ENCODE results near the gene SCAF4. TPM values are rescaled to one million over a fixed set of nuclear protein-coding genes. Genes with fewer than 3 reads are reported as not detected.

Gene SCAF4
- total and polyA plus RNA-seq, 4 donors = 7.1 to 11.1 (median 9.3) TPM

- Histone ChIP-seq H3K4me1 (ENCODE audit: control insufficient read depth in 4 of 4, insufficient read depth in 4 of 4, low read length in 3 of 4) (peaks cover 13 to 28% (median 15%) of the 10 kb centered on the region in 4 donors), H3K27ac (ENCODE audit: low read depth in 1 of 2, low read length in 2 of 2) (no peak overlapping the region), H3K36me3 (ENCODE audit: control insufficient read depth in 4 of 4, insufficient read depth in 3 of 4, low read depth in 1 of 4, low read length in 3 of 4) (peaks cover 0 to 9% (median 0%) of the 10 kb centered on the region in 4 donors), H3K27me3 (ENCODE audit: control insufficient read depth in 4 of 4, insufficient read depth in 4 of 4, low read length in 3 of 4) (no peaks in the 10 kb centered on the region), H3K4me3 (ENCODE audit: low read depth in 1 of 3, low read length in 3 of 3) (no peak overlapping the region), H3K9me3 (ENCODE audit: control insufficient read depth in 4 of 4, low read length in 3 of 4) (no peaks in the 10 kb centered on the region), H3K9ac (ENCODE audit: low read depth in 1 of 2, low read length in 2 of 2) (no peak overlapping the region)
- DNase-seq (ENCODE audit: low spot score) = no peak
- TF ChIP-seq RAD21 (IDR thresholded peaks at IDR 0.05) = no peak
- no peak for TF ChIP-seq HNF4G (IDR thresholded peaks at IDR 0.05)
- TF ChIP-seq HNF4A (conservative IDR thresholded peaks at IDR 0.05) = no peak
- TF ChIP-seq GABPA (IDR thresholded peaks at IDR 0.05 in 1 of 2, conservative IDR thresholded peaks at IDR 0.05 in 1 of 2) = no peak
- no peak for TF ChIP-seq TAF1 (conservative IDR thresholded peaks at IDR 0.05)
- TF ChIP-seq JUND (IDR thresholded peaks at IDR 0.05) = no peak
- TF ChIP-seq FOXA2 (IDR thresholded peaks at IDR 0.05) = no peak
- no peak for TF ChIP-seq ATF3 (IDR thresholded peaks at IDR 0.05)
- TF ChIP-seq NR2F2 (IDR thresholded peaks at IDR 0.05) = no peak
- TF ChIP-seq MAX (IDR thresholded peaks at IDR 0.05) = no peak
- no peak for TF ChIP-seq CTCF (IDR thresholded peaks at IDR 0.05; ENCODE audit: low read depth, low read length, missing input control)
- TF ChIP-seq FOXA1 (IDR thresholded peaks at IDR 0.05) = no peak
- TF ChIP-seq ZBTB33 (IDR thresholded peaks at IDR 0.05) = no peak
- TF ChIP-seq RXRA (IDR thresholded peaks at IDR 0.05) = no peak
- no peak for TF ChIP-seq SP1 (IDR thresholded peaks at IDR 0.05)
- no peak for TF ChIP-seq REST (IDR thresholded peaks at IDR 0.05)
- no peak for TF ChIP-seq YY1 (IDR thresholded peaks at IDR 0.05)
- TF ChIP-seq EGR1 (IDR thresholded peaks at IDR 0.05; ENCODE audit: low read depth in 2 of 2) = no peak
Measured at GRCh38 chr21:31707499-31707898, 24.4 kb downstream of the SCAF4 start.
